Measurements from ENCODE around the gene TC2N.

The TC2N gene

DNA sequence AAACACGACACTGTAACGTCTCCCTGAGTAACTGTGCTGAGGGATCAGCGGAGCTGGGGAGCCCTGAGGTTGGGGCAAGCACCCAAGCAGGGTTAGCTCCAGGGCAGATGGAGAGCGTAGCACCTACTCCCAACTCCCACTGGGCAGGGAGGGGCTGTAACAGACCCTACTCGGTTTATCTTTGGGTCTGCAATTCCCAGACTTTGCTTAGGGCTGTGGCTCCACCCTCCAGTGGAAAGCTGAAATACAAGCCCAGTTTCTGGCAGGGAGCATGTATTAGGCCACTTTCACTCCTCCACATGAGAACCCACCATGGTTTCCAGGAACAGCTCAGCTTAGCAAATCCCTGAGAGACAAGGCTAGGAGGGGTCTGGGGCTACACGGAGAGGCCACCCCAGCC is 17.3 kb upstream of the TC2N start (continued):
- TF ChIP-seq, protein P1, sequence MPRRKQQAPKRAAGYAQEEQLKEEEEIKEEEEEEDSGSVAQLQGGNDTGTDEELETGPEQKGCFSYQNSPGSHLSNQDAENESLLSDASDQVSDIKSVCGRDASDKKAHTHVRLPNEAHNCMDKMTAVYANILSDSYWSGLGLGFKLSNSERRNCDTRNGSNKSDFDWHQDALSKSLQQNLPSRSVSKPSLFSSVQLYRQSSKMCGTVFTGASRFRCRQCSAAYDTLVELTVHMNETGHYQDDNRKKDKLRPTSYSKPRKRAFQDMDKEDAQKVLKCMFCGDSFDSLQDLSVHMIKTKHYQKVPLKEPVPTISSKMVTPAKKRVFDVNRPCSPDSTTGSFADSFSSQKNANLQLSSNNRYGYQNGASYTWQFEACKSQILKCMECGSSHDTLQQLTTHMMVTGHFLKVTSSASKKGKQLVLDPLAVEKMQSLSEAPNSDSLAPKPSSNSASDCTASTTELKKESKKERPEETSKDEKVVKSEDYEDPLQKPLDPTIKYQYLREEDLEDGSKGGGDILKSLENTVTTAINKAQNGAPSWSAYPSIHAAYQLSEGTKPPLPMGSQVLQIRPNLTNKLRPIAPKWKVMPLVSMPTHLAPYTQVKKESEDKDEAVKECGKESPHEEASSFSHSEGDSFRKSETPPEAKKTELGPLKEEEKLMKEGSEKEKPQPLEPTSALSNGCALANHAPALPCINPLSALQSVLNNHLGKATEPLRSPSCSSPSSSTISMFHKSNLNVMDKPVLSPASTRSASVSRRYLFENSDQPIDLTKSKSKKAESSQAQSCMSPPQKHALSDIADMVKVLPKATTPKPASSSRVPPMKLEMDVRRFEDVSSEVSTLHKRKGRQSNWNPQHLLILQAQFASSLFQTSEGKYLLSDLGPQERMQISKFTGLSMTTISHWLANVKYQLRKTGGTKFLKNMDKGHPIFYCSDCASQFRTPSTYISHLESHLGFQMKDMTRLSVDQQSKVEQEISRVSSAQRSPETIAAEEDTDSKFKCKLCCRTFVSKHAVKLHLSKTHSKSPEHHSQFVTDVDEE (CRISPR knock-in tag; IDR thresholded peaks at IDR 0.05), result no peak
- TF ChIP-seq OSR1 (CRISPR knock-in tag; IDR thresholded peaks at IDR 0.05), result no peak
- TF ChIP-seq TOX (CRISPR knock-in tag; IDR thresholded peaks at IDR 0.05; ENCODE audit: borderline replicate concordance), result no peak
- no peak for TF ChIP-seq ISL1 (CRISPR knock-in tag; IDR thresholded peaks at IDR 0.05)

DNA sequence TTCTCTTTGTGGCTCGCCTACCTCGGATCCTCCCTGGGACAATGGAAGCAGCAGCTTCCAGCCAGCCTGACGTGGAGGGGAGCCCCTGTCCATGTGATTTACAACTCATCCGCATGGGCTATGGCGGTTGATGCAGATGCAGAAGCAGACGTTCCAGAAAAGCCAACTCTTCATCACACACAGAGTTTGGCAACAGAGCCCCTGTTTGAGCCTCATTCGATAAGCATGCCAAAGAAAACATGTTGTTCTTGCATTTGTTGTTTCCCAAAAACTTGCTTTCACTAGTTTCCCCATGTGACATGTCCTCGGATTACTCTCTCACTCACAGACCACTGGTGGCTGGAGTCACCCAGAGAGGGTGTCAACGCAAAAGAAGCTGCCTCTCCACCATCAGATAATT is 16.4 kb upstream of the TC2N start:
- TF ChIP-seq GLIS3 (CRISPR knock-in tag; IDR thresholded peaks at IDR 0.05) (no peak), OSR1 (CRISPR knock-in tag; IDR thresholded peaks at IDR 0.05) (no peak), ISL1 (CRISPR knock-in tag; IDR thresholded peaks at IDR 0.05) (no peak), ZNF70 (CRISPR knock-in tag; IDR thresholded peaks at IDR 0.05) (no peak), BACH2 (CRISPR knock-in tag; IDR thresholded peaks at IDR 0.05; ENCODE audit: borderline replicate concordance) (no peak), CSDC2 (CRISPR knock-in tag; IDR thresholded peaks at IDR 0.05) (no peak), ZNF565 (CRISPR knock-in tag; conservative IDR thresholded peaks at IDR 0.05; ENCODE audit: low read depth) (no peak), ESRRG (CRISPR knock-in tag; IDR thresholded peaks at IDR 0.05) (no peak), ZC3H10 (CRISPR knock-in tag; IDR thresholded peaks at IDR 0.05) (no peak), ZFP3 (CRISPR knock-in tag; IDR thresholded peaks at IDR 0.05) (no peak)
- TF ChIP-seq, protein P2, sequence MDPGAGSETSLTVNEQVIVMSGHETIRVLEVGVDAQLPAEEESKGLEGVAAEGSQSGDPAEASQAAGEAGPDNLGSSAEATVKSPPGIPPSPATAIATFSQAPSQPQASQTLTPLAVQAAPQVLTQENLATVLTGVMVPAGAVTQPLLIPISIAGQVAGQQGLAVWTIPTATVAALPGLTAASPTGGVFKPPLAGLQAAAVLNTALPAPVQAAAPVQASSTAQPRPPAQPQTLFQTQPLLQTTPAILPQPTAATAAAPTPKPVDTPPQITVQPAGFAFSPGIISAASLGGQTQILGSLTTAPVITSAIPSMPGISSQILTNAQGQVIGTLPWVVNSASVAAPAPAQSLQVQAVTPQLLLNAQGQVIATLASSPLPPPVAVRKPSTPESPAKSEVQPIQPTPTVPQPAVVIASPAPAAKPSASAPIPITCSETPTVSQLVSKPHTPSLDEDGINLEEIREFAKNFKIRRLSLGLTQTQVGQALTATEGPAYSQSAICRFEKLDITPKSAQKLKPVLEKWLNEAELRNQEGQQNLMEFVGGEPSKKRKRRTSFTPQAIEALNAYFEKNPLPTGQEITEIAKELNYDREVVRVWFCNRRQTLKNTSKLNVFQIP (CRISPR knock-in tag; IDR thresholded peaks at IDR 0.05; ENCODE audit: borderline replicate concordance, low read depth), result no peak
- TF ChIP-seq, protein P1 (CRISPR knock-in tag; IDR thresholded peaks at IDR 0.05), result no peak
- TF ChIP-seq, protein P3, sequence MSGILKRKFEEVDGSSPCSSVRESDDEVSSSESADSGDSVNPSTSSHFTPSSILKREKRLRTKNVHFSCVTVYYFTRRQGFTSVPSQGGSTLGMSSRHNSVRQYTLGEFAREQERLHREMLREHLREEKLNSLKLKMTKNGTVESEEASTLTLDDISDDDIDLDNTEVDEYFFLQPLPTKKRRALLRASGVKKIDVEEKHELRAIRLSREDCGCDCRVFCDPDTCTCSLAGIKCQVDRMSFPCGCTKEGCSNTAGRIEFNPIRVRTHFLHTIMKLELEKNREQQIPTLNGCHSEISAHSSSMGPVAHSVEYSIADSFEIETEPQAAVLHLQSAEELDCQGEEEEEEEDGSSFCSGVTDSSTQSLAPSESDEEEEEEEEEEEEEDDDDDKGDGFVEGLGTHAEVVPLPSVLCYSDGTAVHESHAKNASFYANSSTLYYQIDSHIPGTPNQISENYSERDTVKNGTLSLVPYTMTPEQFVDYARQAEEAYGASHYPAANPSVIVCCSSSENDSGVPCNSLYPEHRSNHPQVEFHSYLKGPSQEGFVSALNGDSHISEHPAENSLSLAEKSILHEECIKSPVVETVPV (CRISPR knock-in tag; IDR thresholded peaks at IDR 0.05), result no peak
- TF ChIP-seq, protein P4, sequence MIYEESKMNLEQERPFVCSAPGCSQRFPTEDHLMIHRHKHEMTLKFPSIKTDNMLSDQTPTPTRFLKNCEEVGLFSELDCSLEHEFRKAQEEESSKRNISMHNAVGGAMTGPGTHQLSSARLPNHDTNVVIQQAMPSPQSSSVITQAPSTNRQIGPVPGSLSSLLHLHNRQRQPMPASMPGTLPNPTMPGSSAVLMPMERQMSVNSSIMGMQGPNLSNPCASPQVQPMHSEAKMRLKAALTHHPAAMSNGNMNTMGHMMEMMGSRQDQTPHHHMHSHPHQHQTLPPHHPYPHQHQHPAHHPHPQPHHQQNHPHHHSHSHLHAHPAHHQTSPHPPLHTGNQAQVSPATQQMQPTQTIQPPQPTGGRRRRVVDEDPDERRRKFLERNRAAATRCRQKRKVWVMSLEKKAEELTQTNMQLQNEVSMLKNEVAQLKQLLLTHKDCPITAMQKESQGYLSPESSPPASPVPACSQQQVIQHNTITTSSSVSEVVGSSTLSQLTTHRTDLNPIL (CRISPR knock-in tag; IDR thresholded peaks at IDR 0.05; ENCODE audit: low read depth), result no peak
- no peak for ATAC-seq

DNA sequence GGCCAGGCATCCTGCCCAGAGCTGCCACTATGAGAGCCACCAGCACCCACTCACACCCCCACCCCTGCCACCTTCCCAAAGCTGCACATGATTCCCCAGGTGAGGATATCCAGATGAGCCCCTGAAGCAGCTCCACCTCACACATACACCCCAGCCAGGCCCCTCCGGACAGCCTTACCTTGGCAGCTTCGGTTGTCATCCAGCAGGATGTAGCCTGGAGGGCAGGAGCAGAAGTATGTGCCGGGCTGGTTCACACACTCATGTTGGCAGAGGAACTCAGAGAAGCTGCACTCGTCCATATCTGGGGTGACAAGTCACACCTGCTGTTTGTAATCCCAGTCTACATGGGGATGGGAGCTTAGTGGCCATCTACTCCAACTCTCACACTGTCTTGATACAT is 15.4 kb upstream of the TC2N start:
- TF ChIP-seq ZFP3 (CRISPR knock-in tag; IDR thresholded peaks at IDR 0.05) (no peak), ZNF565 (CRISPR knock-in tag; conservative IDR thresholded peaks at IDR 0.05; ENCODE audit: low read depth) (no peak)
- ATAC-seq, result no peak

DNA sequence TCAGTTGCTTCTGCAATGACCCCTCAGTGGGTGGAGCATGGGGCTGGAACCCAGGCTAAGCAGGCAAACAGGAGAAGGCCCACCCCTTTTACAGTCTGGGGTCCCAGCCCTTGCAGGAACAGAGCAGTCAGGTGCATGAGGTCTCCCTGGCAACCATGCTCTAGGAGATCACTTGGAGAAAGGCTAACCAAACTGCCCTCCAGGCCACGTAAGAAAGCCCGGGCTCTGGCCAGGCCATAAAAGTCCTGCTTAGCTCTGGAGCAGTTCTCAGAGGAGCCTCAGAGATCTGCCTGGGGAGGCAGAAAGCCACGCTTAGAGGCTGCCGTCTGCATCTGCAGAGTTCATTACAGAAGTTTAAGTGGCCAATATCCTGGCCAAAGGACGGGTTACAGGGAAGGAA is 15.0 kb upstream of the TC2N start:
- ATAC-seq, result no peak

More for the DNA sequence above, 15.0 kb upstream of the TC2N start:
- TF ChIP-seq TCF4 (CRISPR knock-in tag; IDR thresholded peaks at IDR 0.05; ENCODE audit: borderline replicate concordance) (no peak), ZNF8 (CRISPR knock-in tag; IDR thresholded peaks at IDR 0.05) (no peak), OSR1 (CRISPR knock-in tag; IDR thresholded peaks at IDR 0.05) (no peak), ZNF70 (CRISPR knock-in tag; IDR thresholded peaks at IDR 0.05) (no peak), PPARA (CRISPR knock-in tag; IDR thresholded peaks at IDR 0.05; ENCODE audit: borderline replicate concordance) (no peak), TOX (CRISPR knock-in tag; IDR thresholded peaks at IDR 0.05; ENCODE audit: borderline replicate concordance) (no peak)

Data from SK-N-SH treated with all-trans-retinoic acid at 6 μM for 48 hours (cell line).